B cell (primary cell): ENCODE measurements around the gene FBXW5. TPM values are rescaled to one million over a fixed set of nuclear protein-coding genes. Genes with fewer than 3 reads are reported as not detected.

Source experiments
- ATAC-seq: fragments of 200-7000 bp; cut with Tn5 transposase; one replicate; pipeline ENCODE4 v1.10.0; 2021; ENCODE audit warnings: low read depth, mild to moderate bottlenecking, moderate number of reproducible peaks, moderate library complexity
- CTCF ChIA-PET: fragments of 350-600 bp; sonication (Branson Sonifier 250); formaldehyde crosslinking; loops from one replicate; lab custom pipeline; 2021; ENCODE audit warnings: antibody characterized with exemption, inconsistent platforms; lab: Charles Lee
- POLR2A ChIA-PET: fragments of 350-600 bp; sonication (Branson Sonifier 250); formaldehyde crosslinking; loops from one replicate; lab custom pipeline; 2021; ENCODE audit warnings: antibody characterized with exemption; lab: Charles Lee
- DNase-seq: peaks from one replicate; pipeline ENCODE4 v3.0.0; 2013
- H2AFZ ChIP-seq: 2 replicates; pipeline ENCODE4 v1.6.1; 2012; ENCODE audit warnings: mild to moderate bottlenecking, low read depth, low read length; ENCODE audit not compliant: insufficient read depth, poor library complexity, severe bottlenecking
- H3K27ac ChIP-seq, 2 donors: 1 replicate in 1 of 2; 2 replicates in 1 of 2; pipeline ENCODE4 v1.5.1; 2012 to 2013; ENCODE audit warnings: low read length in 2 of 2, mild to moderate bottlenecking in 2 of 2, moderate library complexity in 1 of 2
- H3K27me3 ChIP-seq, 4 experiments: fragments of 200-600 bp in 1 of 4; sonication (generic) in 1 of 4; replicated peaks in 1 of 4; 1 replicate in 2 of 4; 2 replicates in 2 of 4; pipeline versions ENCODE4 v1.6.1 to v1.7.0; 2013 to 2016; ENCODE audit warnings: low read length in 3 of 4, mild to moderate bottlenecking in 2 of 4, mixed read lengths in 1 of 4, moderate library complexity in 1 of 4; ENCODE audit not compliant: insufficient read depth in 4 of 4, control insufficient read depth in 3 of 4; ENCODE audit errors: control extremely low read depth in 1 of 4
- H3K36me3 ChIP-seq, 2 experiments: replicated peaks in 1 of 2; 1 replicate in 1 of 2; 2 replicates in 1 of 2; pipeline versions ENCODE4 v1.6.1 to v1.7.1; 2013; ENCODE audit warnings: low read length in 1 of 2; ENCODE audit not compliant: insufficient read depth in 2 of 2, control insufficient read depth in 1 of 2; ENCODE audit errors: control extremely low read depth in 1 of 2, extremely low read depth in 1 of 2
- H3K4me1 ChIP-seq, 2 donors: fragments of 200-600 bp in 1 of 2; sonication (generic) in 1 of 2; 1 replicate in 1 of 2; 2 replicates in 1 of 2; pipeline versions ENCODE4 v1.5.1 to v1.6.1; 2013 to 2017; ENCODE audit warnings: low read length in 2 of 2; ENCODE audit not compliant: control insufficient read depth in 2 of 2, insufficient read depth in 2 of 2
- H3K4me2 ChIP-seq: replicated peaks from 2 replicates; pipeline ENCODE3; 2012; ENCODE audit warnings: mild to moderate bottlenecking, low read depth, low read length; ENCODE audit not compliant: poor library complexity, severe bottlenecking
- H3K4me3 ChIP-seq, 5 experiments: fragments of 200-600 bp in 1 of 5; sonication (generic) in 1 of 5; 1 replicate in 3 of 5; 2 replicates in 2 of 5; pipeline versions ENCODE4 v1.5.1 to v1.7.0; 2011 to 2016; ENCODE audit warnings: low read length in 4 of 5, mild to moderate bottlenecking in 4 of 5, low read depth in 2 of 5, control low read depth in 1 of 5, moderate library complexity in 1 of 5; ENCODE audit not compliant: insufficient read depth in 1 of 5; ENCODE audit errors: control extremely low read depth in 1 of 5, extremely low read depth in 1 of 5
- H3K79me2 ChIP-seq: fragments of 200-600 bp; sonication (generic); one replicate; pipeline ENCODE4 v1.6.0; 2016; ENCODE audit warnings: low read length; ENCODE audit not compliant: control insufficient read depth, insufficient read depth
- H3K9ac ChIP-seq: fragments of 200-600 bp; sonication (generic); 2 replicates; pipeline ENCODE4 v1.6.1; 2017; ENCODE audit warnings: mild to moderate bottlenecking, low read length, moderate library complexity
- H3K9me3 ChIP-seq, 3 donors: one replicate each; pipeline versions ENCODE4 v1.6.1 to v1.7.1; 2013; ENCODE audit warnings: low read length in 2 of 3; ENCODE audit not compliant: control insufficient read depth in 2 of 3, insufficient read depth in 1 of 3; ENCODE audit errors: control extremely low read depth in 1 of 3
- H4K20me1 ChIP-seq: 2 replicates; pipeline ENCODE4 v1.6.0; 2012; ENCODE audit warnings: mild to moderate bottlenecking, low read length; ENCODE audit not compliant: insufficient read depth, control insufficient read depth, poor library complexity, severe bottlenecking
- H3K27ac Mint-ChIP-seq: one replicate; pipeline ENCODE4 v1.8.0; 2021; ENCODE audit warnings: mixed read lengths
- H3K27me3 Mint-ChIP-seq: one replicate; pipeline ENCODE4 v1.8.0; 2021; ENCODE audit warnings: mixed read lengths
- H3K4me1 Mint-ChIP-seq: one replicate; pipeline ENCODE4 v1.8.0; 2021; ENCODE audit warnings: mixed read lengths
- H3K4me3 Mint-ChIP-seq: one replicate; pipeline ENCODE4 v1.8.0; 2021; ENCODE audit warnings: mixed read lengths
- H3K9me3 Mint-ChIP-seq: one replicate; pipeline ENCODE4 v1.8.0; 2022; ENCODE audit warnings: mixed read lengths; ENCODE audit not compliant: insufficient read depth
- CTCF ChIP-seq: fragments of 200-600 bp; IDR thresholded peaks from one replicate; pipeline ENCODE4 v1.8.0; 2022; ENCODE audit warnings: antibody characterized with exemption, mild to moderate bottlenecking
- EZH2 ChIP-seq: IDR thresholded peaks from 2 replicates; pipeline ENCODE4 v1.6.1; 2012; ENCODE audit warnings: borderline replicate concordance, low read depth, mild to moderate bottlenecking, moderate library complexity, low read length; ENCODE audit not compliant: insufficient read depth, poor library complexity, severe bottlenecking
- WGBS: methylation state at CpG from one replicate; pipeline ENCODE4 v1.1.5; 2013; ENCODE audit warnings: missing lambda C conversion rate; ENCODE audit not compliant: insufficient coverage; 5-methylcytosine and 5-hydroxymethylcytosine counted together
- intact Hi-C: fragments of 100-400 bp; cut with micrococcal nuclease; formaldehyde crosslinking; loops from one replicate; pipeline ENCODE4 v1.10.0; 2022
- polyA plus RNA-seq: library from polyadenylated mRNA; depleted of rRNA; stranded (reverse); fragments of >200 nt; gene quantifications from 2 replicates; pipeline ENCODE4 v1.2.3, GENCODE V29; 2012
- total RNA-seq, 2 donors: library from RNA; stranded (reverse); fragments of 120-200 nt in 1 of 2; gene quantifications; 1 replicate in 1 of 2; 2 replicates in 1 of 2; pipeline versions ENCODE4 v1.2.3 to v1.2.4, GENCODE V29; 2013 to 2022

Gene FBXW5
- total and polyA plus RNA-seq, 2 donors (not counting 1 experiment from before 2014, with no cell fraction given) = 99.6 to 195 TPM

- Histone ChIP-seq H3K9ac (no peak overlapping the region), H3K27me3 (no peaks in the 10 kb centered on the region), H3K9me3 (no peaks in the 10 kb centered on the region), H4K20me1 (peaks cover 44% of the 10 kb centered on the region), H3K36me3 (peaks cover 6 to 67% of the 10 kb centered on the region in 2 experiments), H3K27ac (no peak overlapping the region), H3K4me2 (no peak overlapping the region), H3K4me1 (no peaks in the 10 kb centered on the region), H2AFZ (no peak overlapping the region), H3K4me3 (no peak overlapping the region), H3K79me2 (peaks cover 45% of the 10 kb centered on the region)
- ATAC-seq = no peak
- H3K9me3 Mint-ChIP-seq = no peaks in the 10 kb centered on the region
- no peaks in the 10 kb centered on the region for H3K4me1 Mint-ChIP-seq
- TF ChIP-seq CTCF (no peak), EZH2 (no peak)
- no peak overlapping the region for H3K4me3 Mint-ChIP-seq
- CTCF ChIA-PET = interaction anchor here (0.7 kb wide), 1 partner anchor 114 kb away, joined by 3 read pairs; no protein-coding TSS in a partner anchor
- H3K27me3 Mint-ChIP-seq = no peaks in the 10 kb centered on the region
- POLR2A ChIA-PET = interaction anchor here (1.0 kb wide), 1 partner anchor 10 kb away, joined by 6 read pairs; no protein-coding TSS in a partner anchor
- no peak overlapping the region for H3K27ac Mint-ChIP-seq
- WGBS = 98% methylated on average over 15 of the region's 15 CpGs
- intact Hi-C loops = no loop called here
- DNase-seq = no peak
Observed at GRCh38 chr9:136920069-136920468, 24.5 kb downstream of the FBXW5 start.

- no peak overlapping the region for H3K9ac ChIP-seq
- H2AFZ ChIP-seq = no peak overlapping the region
- no peaks in the 10 kb centered on the region for H3K27me3 ChIP-seq
- peaks cover 6 to 70% of the 10 kb centered on the region in 2 experiments for H3K36me3 ChIP-seq
- CTCF ChIA-PET = no interaction called here
- Mint-ChIP-seq H3K27me3 (no peaks in the 10 kb centered on the region), H3K9me3 (no peaks in the 10 kb centered on the region), H3K27ac (peak overlapping the region; percentile 16), H3K4me3 (no peak overlapping the region), H3K4me1 (no peaks in the 10 kb centered on the region)
- peaks cover 44% of the 10 kb centered on the region for H4K20me1 ChIP-seq
- no peaks in the 10 kb centered on the region for H3K4me1 ChIP-seq
- TF ChIP-seq EZH2 (no peak), CTCF (no peak)
- no peak overlapping the region for H3K4me3 ChIP-seq
- POLR2A ChIA-PET = no interaction called here
- intact Hi-C loops = no loop called here
- no peak for DNase-seq
- peaks cover 56% of the 10 kb centered on the region for H3K79me2 ChIP-seq
- WGBS = 95% methylated on average over 10 of the region's 11 CpGs
- no peak overlapping the region for H3K4me2 ChIP-seq
- H3K9me3 ChIP-seq = no peaks in the 10 kb centered on the region
- no peak overlapping the region for H3K27ac ChIP-seq
- ATAC-seq = no peak
Observed at GRCh38 chr9:136917902-136918301, 26.6 kb downstream of the FBXW5 start.
